ENCODE measurements around the gene DDX59.

DDX59 gene

DNA sequence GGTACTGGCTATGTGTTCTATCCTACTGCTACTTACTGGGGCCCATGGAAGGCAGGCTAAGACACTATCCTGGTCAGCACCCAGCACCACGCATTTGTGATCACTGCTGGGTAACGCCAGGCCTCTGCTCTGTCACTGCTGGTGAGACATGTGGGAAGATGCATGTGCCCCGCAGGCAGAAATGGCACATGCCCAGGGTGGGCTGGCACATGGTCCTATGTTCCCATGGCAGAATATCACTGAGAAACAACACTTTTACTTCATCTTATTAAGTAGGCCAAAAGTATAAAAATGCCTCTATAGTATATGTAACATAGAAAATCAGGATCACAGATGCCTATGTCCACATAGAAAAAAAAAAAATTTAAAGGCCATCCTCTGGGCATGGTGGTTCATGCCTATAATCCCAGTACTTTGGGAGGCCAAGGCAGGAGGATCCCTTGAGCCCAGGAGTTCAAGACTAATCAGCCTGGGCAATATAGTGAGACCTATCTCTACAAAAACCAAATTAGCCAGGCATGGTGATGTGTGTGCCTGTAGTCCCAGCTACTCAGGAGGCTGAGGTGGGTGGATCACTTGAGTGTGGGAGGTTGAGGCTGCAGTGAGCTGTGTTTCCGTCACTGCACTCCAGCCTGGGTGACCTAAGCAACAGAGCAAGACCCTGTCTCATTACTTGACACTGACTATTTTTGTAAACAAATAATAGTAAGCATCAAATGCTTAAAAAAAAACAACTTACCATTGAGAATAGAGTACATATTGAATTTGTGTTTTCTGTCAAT is 11.5 kb downstream of the DDX59 start:
- H3K27me3 ChIP-seq (ENCODE audit: insufficient read depth, insufficient read length), result no peaks in the 10 kb centered on the region
- H3K4me3 ChIP-seq (ENCODE audit: insufficient read length, low read depth), result no peak overlapping the region
- DNase-seq (ENCODE audit: low read depth, low spot score), result no peak
- no peak overlapping the region for H3K9ac ChIP-seq (ENCODE audit: insufficient read length, low read depth)
- peaks cover 3% of the 10 kb centered on the region for H3K4me1 ChIP-seq (ENCODE audit: insufficient read depth, insufficient read length)
- peaks cover 58% of the 10 kb centered on the region for H3K36me3 ChIP-seq (ENCODE audit: insufficient read depth, insufficient read length, low read length)
- H3K9me3 ChIP-seq (ENCODE audit: insufficient read depth, low read length), result no peaks in the 10 kb centered on the region
- TF ChIP-seq SUZ12 (IDR thresholded peaks at IDR 0.05; ENCODE audit: extremely low read depth, insufficient read depth, insufficient read length) (no peak), ZNF274 (IDR thresholded peaks at IDR 0.05; ENCODE audit: low read depth, low read length) (no peak), YY1 (IDR thresholded peaks at IDR 0.05; ENCODE audit: insufficient read depth, insufficient read length) (no peak)

DNA sequence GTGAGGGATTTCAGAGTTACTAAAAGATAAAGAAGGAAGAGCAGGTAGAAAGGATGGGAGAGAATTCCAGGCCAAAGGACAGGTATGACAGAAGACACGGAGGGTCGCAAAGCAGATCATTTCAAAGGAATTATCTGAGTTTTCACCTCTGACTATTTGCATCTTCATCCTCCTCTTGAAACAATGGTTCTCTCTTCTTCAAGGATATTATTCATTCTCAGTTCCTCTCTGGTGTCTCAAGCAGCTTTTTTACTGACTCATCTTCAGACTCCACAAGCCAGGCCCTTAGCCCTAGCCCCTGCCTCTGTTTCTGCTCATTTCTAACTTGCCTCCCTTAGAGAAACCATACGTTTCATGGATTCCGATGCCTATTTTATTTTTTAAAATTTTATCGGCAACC is 15.0 kb downstream of the DDX59 start:
- H3K9ac ChIP-seq (ENCODE audit: insufficient read length, low read depth), result no peak overlapping the region
- DNase-seq (ENCODE audit: low read depth, low spot score), result no peak
- H3K36me3 ChIP-seq (ENCODE audit: insufficient read depth, insufficient read length, low read length), result peaks cover 36% of the 10 kb centered on the region
- no peak for TF ChIP-seq SUZ12 (IDR thresholded peaks at IDR 0.05; ENCODE audit: extremely low read depth, insufficient read depth, insufficient read length)
- H3K4me3 ChIP-seq (ENCODE audit: insufficient read length, low read depth), result no peak overlapping the region
- H3K27me3 ChIP-seq (ENCODE audit: insufficient read depth, insufficient read length), result no peaks in the 10 kb centered on the region
- H3K4me1 ChIP-seq (ENCODE audit: insufficient read depth, insufficient read length), result peaks cover 3% of the 10 kb centered on the region
- H3K9me3 ChIP-seq (ENCODE audit: insufficient read depth, low read length), result no peaks in the 10 kb centered on the region

- Histone ChIP-seq H3K36me3 (ENCODE audit: insufficient read depth, insufficient read length, low read length) (peaks cover 41% of the 10 kb centered on the region), H3K9ac (ENCODE audit: insufficient read length, low read depth) (no peak overlapping the region), H3K4me3 (ENCODE audit: insufficient read length, low read depth) (no peak overlapping the region), H3K4me1 (ENCODE audit: insufficient read depth, insufficient read length) (peaks cover 3% of the 10 kb centered on the region), H3K27me3 (ENCODE audit: insufficient read depth, insufficient read length) (no peaks in the 10 kb centered on the region), H3K9me3 (ENCODE audit: insufficient read depth, low read length) (no peaks in the 10 kb centered on the region)
- no peak for DNase-seq (ENCODE audit: low read depth, low spot score)
- no peak for TF ChIP-seq YY1 (IDR thresholded peaks at IDR 0.05; ENCODE audit: insufficient read depth, insufficient read length)
- no peak for TF ChIP-seq SUZ12 (IDR thresholded peaks at IDR 0.05; ENCODE audit: extremely low read depth, insufficient read depth, insufficient read length)
- TF ChIP-seq ZNF274 (IDR thresholded peaks at IDR 0.05; ENCODE audit: low read depth, low read length), result no peak
Observed at GRCh38 chr1:200653022-200653462, 16.7 kb downstream of the DDX59 start.

DNA sequence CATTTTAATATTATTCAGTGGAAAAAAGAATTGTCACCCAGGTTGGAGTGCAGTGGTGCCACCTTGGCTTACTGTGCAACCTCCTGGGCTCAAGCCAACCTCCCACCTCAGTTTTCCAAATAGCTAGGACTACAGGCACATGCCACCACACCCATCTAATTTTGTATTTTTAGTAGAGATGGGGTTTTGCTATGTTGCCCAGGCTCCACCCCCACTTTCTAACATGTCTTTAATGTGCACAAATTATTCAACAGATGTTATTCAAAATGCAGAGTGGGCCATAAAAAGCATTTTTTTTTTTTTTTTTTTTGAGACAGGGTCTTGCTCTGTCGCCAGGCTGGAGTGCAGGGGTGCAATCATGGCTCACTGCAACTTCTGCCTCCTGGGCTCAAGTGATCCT is 17.3 kb downstream of the DDX59 start:
- TF ChIP-seq SUZ12 (IDR thresholded peaks at IDR 0.05; ENCODE audit: extremely low read depth, insufficient read depth, insufficient read length) (no peak), ZNF274 (IDR thresholded peaks at IDR 0.05; ENCODE audit: low read depth, low read length) (no peak), YY1 (IDR thresholded peaks at IDR 0.05; ENCODE audit: insufficient read depth, insufficient read length) (no peak)
- Histone ChIP-seq H3K9ac (ENCODE audit: insufficient read length, low read depth) (no peak overlapping the region), H3K27me3 (ENCODE audit: insufficient read depth, insufficient read length) (no peaks in the 10 kb centered on the region), H3K4me3 (ENCODE audit: insufficient read length, low read depth) (no peak overlapping the region), H3K36me3 (ENCODE audit: insufficient read depth, insufficient read length, low read length) (peaks cover 43% of the 10 kb centered on the region), H3K9me3 (ENCODE audit: insufficient read depth, low read length) (no peaks in the 10 kb centered on the region), H3K4me1 (ENCODE audit: insufficient read depth, insufficient read length) (peaks cover 3% of the 10 kb centered on the region)
- no peak for DNase-seq (ENCODE audit: low read depth, low spot score)

DNA sequence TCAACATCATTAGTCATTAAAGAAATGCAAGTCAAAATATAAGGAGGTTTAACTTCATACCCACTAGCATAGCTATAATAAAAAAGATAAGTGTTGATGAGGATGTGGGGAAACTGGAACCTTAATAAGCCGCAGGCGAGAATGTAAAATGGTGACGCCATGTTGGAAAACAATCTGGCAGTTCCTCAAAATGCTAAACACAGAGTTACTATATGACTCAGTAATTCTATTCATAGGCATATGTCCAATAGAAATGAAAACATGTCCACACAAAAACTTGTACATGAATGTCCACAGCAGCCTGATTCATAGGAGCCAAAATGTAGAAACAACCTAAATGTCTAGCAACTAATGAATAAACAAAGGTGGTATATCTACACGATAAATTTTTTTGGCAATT is 23.2 kb downstream of the DDX59 start:
- Histone ChIP-seq H3K36me3 (ENCODE audit: insufficient read depth, insufficient read length, low read length) (peaks cover 31% of the 10 kb centered on the region), H3K9ac (ENCODE audit: insufficient read length, low read depth) (no peak overlapping the region), H3K4me3 (ENCODE audit: insufficient read length, low read depth) (no peak overlapping the region), H3K9me3 (ENCODE audit: insufficient read depth, low read length) (no peaks in the 10 kb centered on the region), H3K4me1 (ENCODE audit: insufficient read depth, insufficient read length) (no peaks in the 10 kb centered on the region), H3K27me3 (ENCODE audit: insufficient read depth, insufficient read length) (no peaks in the 10 kb centered on the region)
- no peak for TF ChIP-seq YY1 (IDR thresholded peaks at IDR 0.05; ENCODE audit: insufficient read depth, insufficient read length)
- no peak for TF ChIP-seq SUZ12 (IDR thresholded peaks at IDR 0.05; ENCODE audit: extremely low read depth, insufficient read depth, insufficient read length)
- no peak for TF ChIP-seq ZNF274 (IDR thresholded peaks at IDR 0.05; ENCODE audit: low read depth, low read length)
- DNase-seq (ENCODE audit: low read depth, low spot score), result no peak

- peaks cover 2% of the 10 kb centered on the region for H3K4me1 ChIP-seq (ENCODE audit: insufficient read depth, insufficient read length)
- no peak overlapping the region for H3K4me3 ChIP-seq (ENCODE audit: insufficient read length, low read depth)
- TF ChIP-seq ZNF274 (IDR thresholded peaks at IDR 0.05; ENCODE audit: low read depth, low read length), result no peak
- H3K27me3 ChIP-seq (ENCODE audit: insufficient read depth, insufficient read length), result no peaks in the 10 kb centered on the region
- peaks cover 29% of the 10 kb centered on the region for H3K36me3 ChIP-seq (ENCODE audit: insufficient read depth, insufficient read length, low read length)
- no peak for DNase-seq (ENCODE audit: low read depth, low spot score)
- H3K9me3 ChIP-seq (ENCODE audit: insufficient read depth, low read length), result no peaks in the 10 kb centered on the region
- H3K9ac ChIP-seq (ENCODE audit: insufficient read length, low read depth), result no peak overlapping the region
Observed at GRCh38 chr1:200644021-200644420, 25.7 kb downstream of the DDX59 start.

- no peak for TF ChIP-seq YY1 (IDR thresholded peaks at IDR 0.05; ENCODE audit: insufficient read depth, insufficient read length)
- TF ChIP-seq SUZ12 (IDR thresholded peaks at IDR 0.05; ENCODE audit: extremely low read depth, insufficient read depth, insufficient read length), result no peak
- no peak for TF ChIP-seq ZNF274 (IDR thresholded peaks at IDR 0.05; ENCODE audit: low read depth, low read length)
- DNase-seq (ENCODE audit: low read depth, low spot score), result no peak
- Histone ChIP-seq H3K36me3 (ENCODE audit: insufficient read depth, insufficient read length, low read length) (peaks cover 13% of the 10 kb centered on the region), H3K4me1 (ENCODE audit: insufficient read depth, insufficient read length) (peaks cover 2% of the 10 kb centered on the region), H3K9me3 (ENCODE audit: insufficient read depth, low read length) (no peaks in the 10 kb centered on the region), H3K4me3 (ENCODE audit: insufficient read length, low read depth) (no peak overlapping the region), H3K27me3 (ENCODE audit: insufficient read depth, insufficient read length) (no peaks in the 10 kb centered on the region), H3K9ac (ENCODE audit: insufficient read length, low read depth) (no peak overlapping the region)
Observed at GRCh38 chr1:200642481-200642880, 27.2 kb downstream of the DDX59 start.
